ENCODE data around the gene COL15A1.

The COL15A1 gene

GRCh38 chr9:98997604-98998003 is 53.9 kb downstream of the COL15A1 start:
- Histone ChIP-seq H3K4me2 (ENCODE audit: low read depth, low read length) (no peak overlapping the region), H2AFZ (ENCODE audit: low read length) (no peak overlapping the region), H3K9ac (ENCODE audit: low read length) (no peak overlapping the region)

DNA sequence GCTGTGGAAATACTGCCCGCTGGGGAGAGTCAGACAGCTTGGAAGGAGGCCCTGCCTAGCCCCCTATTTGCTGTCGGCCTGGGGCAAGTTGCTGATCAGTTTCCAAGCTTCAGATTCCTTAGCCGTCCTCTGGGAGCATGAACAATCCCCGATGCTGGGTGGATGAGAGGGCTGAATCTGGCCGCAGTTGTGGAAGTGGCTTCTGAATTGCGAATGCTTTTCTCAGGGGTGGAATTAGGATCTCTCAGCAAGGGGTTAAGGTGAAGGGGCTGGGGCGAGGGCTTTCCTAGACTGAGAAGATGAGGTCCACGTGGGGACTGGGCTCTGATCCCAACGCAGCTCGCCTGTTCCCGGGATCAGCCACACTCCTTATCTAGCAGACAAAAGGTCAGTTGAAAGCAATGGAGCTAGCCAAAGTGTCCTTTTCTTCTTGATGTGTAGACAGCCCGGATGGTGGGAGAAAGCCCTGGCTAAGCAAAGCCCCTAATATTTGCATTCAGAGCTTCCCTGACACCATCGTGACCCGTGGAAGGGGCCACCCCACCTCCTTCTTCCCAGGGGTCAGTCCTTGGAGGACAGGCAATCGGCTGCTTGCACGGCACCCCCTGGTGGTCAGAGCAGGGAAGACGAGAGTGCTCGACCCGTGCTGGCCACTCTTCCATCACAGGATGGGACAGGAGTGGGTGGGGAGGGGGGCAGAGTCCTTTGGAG is 54.9 kb downstream of the COL15A1 start:
- TF ChIP-seq CTCF (IDR thresholded peaks at IDR 0.05; ENCODE audit: low read length) (peak; percentile 89), EZH2phosphoT487 (IDR thresholded peaks at IDR 0.05; ENCODE audit: low read length) (no peak)
- no peak overlapping the region for H3K9ac ChIP-seq (ENCODE audit: low read length)
- no peaks in the 10 kb centered on the region for H4K20me1 ChIP-seq (ENCODE audit: insufficient read depth, low read length)
- no peaks in the 10 kb centered on the region; the same call in 1 of the 2 replicates for H3K27me3 ChIP-seq (replicated peaks; ENCODE audit: insufficient read depth, low read length)
- H3F3A ChIP-seq (ENCODE audit: insufficient read depth, low read length): no peaks in the 10 kb centered on the region
- H3K79me2 ChIP-seq (ENCODE audit: low read length): no peaks in the 10 kb centered on the region
- no peak overlapping the region for H3K4me3 ChIP-seq (ENCODE audit: low read length)
- no peaks in the 10 kb centered on the region for H3K9me3 ChIP-seq (replicated peaks; ENCODE audit: insufficient read depth, low read length)
- no peaks in the 10 kb centered on the region for H3K36me3 ChIP-seq (replicated peaks; ENCODE audit: insufficient read depth, low read length)
- DNase-seq: no peak
- H2AFZ ChIP-seq (ENCODE audit: low read length): no peak overlapping the region
- H3K4me2 ChIP-seq (ENCODE audit: low read depth, low read length): no peak overlapping the region
- no peaks in the 10 kb centered on the region for H3K4me1 ChIP-seq (ENCODE audit: low read length)
- H3K27ac ChIP-seq (ENCODE audit: low read length): no peak overlapping the region
- H3K9me2 ChIP-seq (replicated peaks; ENCODE audit: insufficient read depth, low read length): no peaks in the 10 kb centered on the region

More at GRCh38 chr9:98997604-98998003, 53.9 kb downstream of the COL15A1 start:
- TF ChIP-seq EZH2 (optimal IDR thresholded peaks at IDR 0.05; ENCODE audit: low read depth, low read length) (no peak), EZH2phosphoT487 (IDR thresholded peaks at IDR 0.05; ENCODE audit: low read length) (no peak), CTCF (IDR thresholded peaks at IDR 0.05; ENCODE audit: low read length) (no peak)
- H3K36me3 ChIP-seq (replicated peaks; ENCODE audit: insufficient read depth, low read length): no peaks in the 10 kb centered on the region
- H3K27ac ChIP-seq (ENCODE audit: low read length): no peak overlapping the region
- DNase-seq: no peak
- no peaks in the 10 kb centered on the region for H3K9me2 ChIP-seq (replicated peaks; ENCODE audit: insufficient read depth, low read length)
- no peaks in the 10 kb centered on the region for H3F3A ChIP-seq (ENCODE audit: insufficient read depth, low read length)
- no peaks in the 10 kb centered on the region for H3K79me2 ChIP-seq (ENCODE audit: low read length)
- H3K9me3 ChIP-seq (replicated peaks; ENCODE audit: insufficient read depth, low read length): no peaks in the 10 kb centered on the region
- no peaks in the 10 kb centered on the region for H4K20me1 ChIP-seq (ENCODE audit: insufficient read depth, low read length)
- no peaks in the 10 kb centered on the region; the same call in 1 of the 2 replicates for H3K27me3 ChIP-seq (replicated peaks; ENCODE audit: insufficient read depth, low read length)
- no peak overlapping the region for H3K4me3 ChIP-seq (ENCODE audit: low read length)
- no peaks in the 10 kb centered on the region for H3K4me1 ChIP-seq (ENCODE audit: low read length)

DNA sequence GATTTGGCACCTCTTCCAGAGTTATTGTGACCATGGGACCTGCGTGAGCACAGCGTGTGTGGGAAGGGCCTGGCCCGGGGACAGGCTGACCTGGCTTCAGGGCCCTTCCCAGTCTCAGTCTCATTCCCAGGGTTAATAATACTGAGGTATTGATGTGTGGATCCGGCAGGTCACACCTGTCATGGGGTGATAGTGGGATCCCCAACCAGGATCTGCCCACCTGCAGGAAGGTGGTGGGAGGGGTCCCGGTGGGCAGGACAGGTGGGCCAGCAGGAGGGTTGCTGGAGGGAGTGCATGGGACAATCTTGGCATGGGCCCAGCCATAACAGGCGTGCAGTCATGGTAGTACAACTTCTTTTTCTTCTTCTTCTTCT is 55.4 kb downstream of the COL15A1 start:
- no peaks in the 10 kb centered on the region for H3K36me3 ChIP-seq (replicated peaks; ENCODE audit: insufficient read depth, low read length)
- no peaks in the 10 kb centered on the region for H3K9me2 ChIP-seq (replicated peaks; ENCODE audit: insufficient read depth, low read length)
- H3K27ac ChIP-seq (ENCODE audit: low read length): no peak overlapping the region
- no peaks in the 10 kb centered on the region for H3K9me3 ChIP-seq (replicated peaks; ENCODE audit: insufficient read depth, low read length)
- H3K9ac ChIP-seq (ENCODE audit: low read length): no peak overlapping the region
- no peaks in the 10 kb centered on the region for H4K20me1 ChIP-seq (ENCODE audit: insufficient read depth, low read length)
- H3K4me2 ChIP-seq (ENCODE audit: low read depth, low read length): no peak overlapping the region
- H2AFZ ChIP-seq (ENCODE audit: low read length): no peak overlapping the region
- H3F3A ChIP-seq (ENCODE audit: insufficient read depth, low read length): no peaks in the 10 kb centered on the region
- DNase-seq: no peak
- no peak for TF ChIP-seq EZH2phosphoT487 (IDR thresholded peaks at IDR 0.05; ENCODE audit: low read length)
- no peak for TF ChIP-seq EZH2 (optimal IDR thresholded peaks at IDR 0.05; ENCODE audit: low read depth, low read length)
- TF ChIP-seq CTCF (IDR thresholded peaks at IDR 0.05; ENCODE audit: low read length): no peak
- no peaks in the 10 kb centered on the region for H3K79me2 ChIP-seq (ENCODE audit: low read length)
- no peaks in the 10 kb centered on the region for H3K4me1 ChIP-seq (ENCODE audit: low read length)
- no peaks in the 10 kb centered on the region; the same call in 1 of the 2 replicates for H3K27me3 ChIP-seq (replicated peaks; ENCODE audit: insufficient read depth, low read length)
- no peak overlapping the region for H3K4me3 ChIP-seq (ENCODE audit: low read length)
